Activated CD4-positive, alpha-beta T cell treated with anti-CD3 and anti-CD28 coated beads, Interleukin-2, amount 50 U/mL, for 16 hours (primary cell): ENCODE data around the gene CARF.
"Not testable (repeated sequence)": the region's sequence is repeated elsewhere in the genome, so short reads cannot be mapped to it uniquely, and the experiment has no call there.

ENCODE experiments used
- DNase-seq: peaks from one replicate; pipeline ENCODE4 v3.0.0-alpha.2; 2020

Gene CARF, protein sequence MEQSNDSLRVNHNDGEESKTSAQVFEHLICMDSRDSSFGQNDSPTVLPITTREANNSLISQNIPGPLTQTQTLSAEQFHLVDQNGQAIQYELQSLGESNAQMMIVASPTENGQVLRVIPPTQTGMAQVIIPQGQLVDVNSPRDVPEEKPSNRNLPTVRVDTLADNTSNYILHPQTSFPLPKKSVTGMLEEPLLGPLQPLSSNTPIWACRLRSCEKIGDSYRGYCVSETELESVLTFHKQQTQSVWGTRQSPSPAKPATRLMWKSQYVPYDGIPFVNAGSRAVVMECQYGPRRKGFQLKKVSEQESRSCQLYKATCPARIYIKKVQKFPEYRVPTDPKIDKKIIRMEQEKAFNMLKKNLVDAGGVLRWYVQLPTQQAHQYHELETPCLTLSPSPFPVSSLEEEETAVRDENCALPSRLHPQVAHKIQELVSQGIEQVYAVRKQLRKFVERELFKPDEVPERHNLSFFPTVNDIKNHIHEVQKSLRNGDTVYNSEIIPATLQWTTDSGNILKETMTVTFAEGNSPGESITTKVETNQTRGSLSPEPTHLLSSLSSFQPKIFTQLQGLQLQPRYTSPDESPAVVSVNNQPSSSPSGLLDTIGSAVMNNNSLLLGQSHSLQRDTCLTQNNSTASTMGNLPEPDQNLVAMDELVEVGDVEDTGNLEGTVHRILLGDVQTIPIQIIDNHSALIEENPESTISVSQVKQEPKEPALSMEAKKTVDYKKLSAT

DNA sequence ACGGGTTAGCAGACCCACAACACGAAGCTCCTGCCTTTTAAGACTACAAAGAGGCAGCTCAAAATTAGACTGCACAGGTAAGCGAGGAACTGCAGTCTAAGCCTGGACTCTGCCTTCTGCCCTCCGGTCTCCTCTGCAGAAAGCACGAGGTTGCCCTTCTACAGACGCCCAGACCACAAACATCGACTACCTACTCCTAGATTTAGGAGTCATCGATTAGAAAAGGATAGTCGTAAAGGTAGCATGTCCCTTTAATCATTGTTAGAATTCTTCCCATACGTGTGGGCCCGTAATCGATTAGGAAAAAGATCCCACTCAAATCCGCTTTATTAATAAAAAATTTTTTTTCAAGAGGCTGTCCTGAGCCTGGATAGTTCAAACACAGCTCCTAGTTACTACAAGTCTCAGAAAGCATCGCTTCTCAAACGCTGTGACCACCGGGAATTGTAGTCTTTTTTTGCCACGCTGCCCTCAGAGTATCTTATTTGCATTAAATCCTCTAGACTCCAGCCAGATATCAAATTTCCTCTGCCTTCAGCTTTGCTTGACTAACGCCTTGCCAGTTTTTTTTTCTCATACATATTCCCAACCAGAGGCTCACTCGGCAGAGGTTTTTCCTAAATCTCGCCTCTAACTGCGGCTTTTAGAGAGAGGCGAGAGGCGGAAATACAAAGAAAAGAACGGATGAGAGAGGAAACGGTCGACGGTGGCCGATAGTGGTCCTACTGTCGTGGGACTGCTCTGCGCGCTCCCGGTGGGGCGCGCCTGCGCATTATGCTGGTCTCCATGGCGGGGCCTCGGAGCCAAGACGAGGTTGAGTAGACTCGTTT lies at the start of gene CARF, which contains the start of gene WDR12:
CARF (plus strand) TSS at position 764 of the 830 bp plus-strand sequence. CDS start 29,628 bp downstream, outside the sequence.
WDR12 (minus strand) TSS at position 162 of the 830 bp plus-strand sequence. CDS start 197 bp downstream, outside the sequence.
- DNase-seq = peak; percentile 94

DNA sequence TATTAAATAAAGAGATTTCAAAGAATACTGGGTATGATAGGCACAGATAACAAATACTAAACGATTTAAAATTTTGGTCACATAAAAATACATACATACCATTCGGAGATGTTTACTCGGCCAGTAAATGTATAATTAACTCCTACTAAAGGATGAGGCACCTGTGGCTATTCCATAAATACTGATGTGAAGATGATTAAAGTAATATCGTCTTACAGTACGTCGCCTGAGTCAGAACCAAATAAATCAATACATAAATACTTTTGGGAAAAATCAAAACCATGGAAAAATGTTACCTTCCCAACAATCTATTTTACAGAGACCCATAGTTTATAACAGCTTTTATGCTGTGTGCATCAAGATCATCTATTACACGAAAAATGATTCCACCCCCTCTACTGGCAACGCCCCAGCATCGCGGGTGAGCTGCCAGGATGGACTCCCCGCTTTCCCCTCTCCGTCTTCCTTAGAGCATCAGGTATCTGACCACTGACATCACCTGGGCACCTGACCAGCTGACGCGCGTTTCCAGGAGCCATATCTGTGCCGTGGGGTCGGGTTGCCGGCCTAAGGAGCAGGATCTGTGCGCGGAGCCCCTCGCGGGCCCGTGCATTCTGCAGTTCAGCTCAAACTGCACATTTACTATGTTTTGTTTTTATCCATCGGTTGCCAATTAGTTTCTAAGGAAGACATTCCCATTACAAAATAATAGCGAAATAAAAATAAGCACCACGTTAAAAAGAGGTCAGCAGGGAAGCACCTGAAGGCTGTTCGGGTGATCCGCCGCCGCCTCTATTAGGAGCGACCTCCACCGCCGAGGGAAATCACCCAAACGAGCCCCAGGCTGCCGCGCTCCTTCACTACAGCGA lies 41.4 kb upstream of the CARF start:
- peak; percentile 74 for DNase-seq

DNA sequence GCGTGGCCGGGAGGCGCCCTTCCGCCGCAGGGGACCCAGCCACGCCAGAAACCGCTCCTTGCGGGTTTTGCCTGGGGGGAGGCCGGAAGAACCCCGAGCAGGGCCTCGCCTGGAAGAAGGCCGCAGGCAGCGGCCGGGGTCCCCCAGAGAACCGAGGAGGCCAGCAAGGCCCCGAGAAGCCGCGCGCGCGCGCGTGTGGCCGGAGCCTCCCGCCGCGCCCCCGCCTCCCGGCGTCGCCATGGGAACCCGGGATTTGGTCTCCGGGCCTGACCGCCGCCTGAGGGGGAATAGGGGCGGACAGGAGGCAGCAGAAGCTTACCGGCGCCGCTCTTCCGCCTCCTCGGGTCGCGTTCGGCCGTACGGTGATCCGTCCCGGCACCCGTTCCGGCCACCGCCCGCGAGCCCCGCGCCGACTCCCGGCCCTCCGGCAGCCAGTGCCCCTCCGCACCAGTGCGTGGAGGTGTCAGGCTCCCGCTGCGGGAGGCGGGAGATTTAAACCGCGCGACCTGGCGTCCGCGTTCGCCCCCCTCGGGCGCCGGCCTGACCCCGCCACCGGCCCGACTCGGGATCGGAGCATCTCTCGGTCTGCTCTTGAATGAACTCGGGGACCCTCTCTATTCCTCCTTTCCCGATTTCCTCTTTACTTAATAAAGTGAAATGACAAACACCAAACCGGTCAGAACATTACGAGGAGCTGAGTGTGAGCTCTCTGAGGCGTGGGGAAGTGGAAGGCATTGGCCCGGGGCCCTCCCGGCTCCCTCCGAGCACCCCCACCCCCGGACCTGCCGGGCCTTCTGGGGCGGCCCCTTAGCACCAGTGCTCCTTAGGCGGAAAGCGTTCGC lies 40.6 kb upstream of the CARF start, which contains the start of gene ICA1L:
ICA1L (minus strand) TSS at position 467 of the 842 bp plus-strand sequence. CDS start 42,757 bp downstream, outside the sequence.
- peak; percentile 61 for DNase-seq

DNA sequence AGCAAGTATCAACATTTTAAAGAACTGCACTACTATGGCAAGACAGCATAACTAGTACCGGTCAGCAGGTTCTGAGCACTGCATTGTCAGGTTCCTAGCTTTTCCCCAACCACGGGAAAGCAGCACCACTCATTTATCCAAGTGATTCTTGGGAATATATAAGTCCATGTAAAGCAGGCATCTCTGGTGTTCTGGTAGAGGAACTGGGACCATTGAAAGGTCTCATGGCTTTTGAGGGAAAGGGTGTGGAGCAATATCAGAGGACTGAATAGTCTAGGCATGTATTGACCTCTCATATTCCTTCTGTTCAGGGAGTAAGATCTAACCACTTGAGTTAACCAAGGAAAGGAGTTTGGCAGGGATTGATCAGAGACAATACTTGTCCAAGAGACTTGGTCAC lies 34.4 kb upstream of the CARF start:
- DNase-seq = no peak

DNA sequence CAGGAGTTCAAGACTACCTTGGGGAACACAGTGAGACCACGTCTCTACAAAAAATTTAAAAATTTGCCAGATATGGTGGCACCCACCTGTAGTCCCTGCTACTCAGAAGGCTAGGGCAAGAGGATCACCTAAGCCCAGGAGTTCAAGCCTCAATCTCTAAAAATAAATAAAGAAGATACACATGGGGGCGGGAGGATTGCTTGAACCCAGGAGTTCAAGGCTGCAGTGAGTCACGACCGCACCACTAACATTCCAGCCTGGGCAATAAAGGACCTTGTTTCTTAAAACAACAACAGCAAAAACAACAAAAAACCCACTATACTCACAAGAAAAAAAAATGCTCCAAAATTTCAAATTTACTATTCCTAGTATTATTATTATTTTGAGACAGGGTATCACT lies 30.5 kb upstream of the CARF start:
- DNase-seq = no peak

DNA sequence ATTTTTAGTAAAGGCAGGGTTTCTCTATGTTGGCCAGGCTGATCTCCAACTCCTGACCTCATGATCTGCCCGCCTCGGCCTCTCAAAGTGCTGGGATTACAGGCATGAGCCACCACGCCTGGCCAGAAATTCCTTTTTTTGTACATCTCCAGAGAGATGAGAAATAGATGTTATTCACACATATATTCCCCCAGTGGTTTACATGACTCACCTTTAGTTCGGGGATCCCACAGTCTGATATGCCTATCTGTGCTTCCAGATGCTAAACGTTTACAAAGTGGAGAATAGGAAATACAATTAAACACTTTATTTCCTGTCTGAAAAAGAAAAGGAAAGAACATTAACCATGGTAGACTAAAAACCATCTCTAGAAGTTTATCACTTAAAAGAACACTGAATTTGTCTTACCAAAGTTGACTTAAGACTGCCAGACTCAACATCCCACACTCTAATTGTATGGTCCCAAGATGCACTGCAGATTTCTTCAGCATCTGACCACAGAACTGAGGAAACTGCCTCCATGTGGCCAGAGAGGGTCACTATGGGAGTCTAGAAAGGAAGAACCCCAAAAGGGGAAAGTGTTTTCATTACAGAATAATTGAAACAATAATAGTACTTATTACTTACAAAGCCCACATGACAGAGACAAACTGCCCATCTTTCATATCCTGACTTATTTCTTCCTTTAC lies 27.9 kb upstream of the CARF start:
- no peak for DNase-seq

DNA sequence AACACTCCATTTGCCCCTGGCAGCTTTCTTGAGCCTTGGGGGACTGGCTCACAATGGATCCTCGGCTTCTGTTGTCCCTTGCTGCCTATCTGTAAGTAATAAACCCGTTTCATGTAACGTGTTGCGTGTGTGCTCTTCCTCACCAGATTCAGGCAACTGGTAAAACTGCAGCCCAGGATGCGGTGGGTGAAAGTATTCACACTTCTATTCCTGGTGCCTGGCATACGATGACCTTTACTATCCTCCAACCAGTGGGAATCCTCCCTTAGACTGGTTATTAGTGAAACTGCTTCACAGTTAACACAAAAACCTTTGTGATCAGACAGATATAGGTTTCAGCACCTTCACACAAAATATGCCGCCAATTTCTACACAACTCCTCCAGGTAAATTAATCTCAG lies 26.9 kb upstream of the CARF start:
- no peak for DNase-seq

DNA sequence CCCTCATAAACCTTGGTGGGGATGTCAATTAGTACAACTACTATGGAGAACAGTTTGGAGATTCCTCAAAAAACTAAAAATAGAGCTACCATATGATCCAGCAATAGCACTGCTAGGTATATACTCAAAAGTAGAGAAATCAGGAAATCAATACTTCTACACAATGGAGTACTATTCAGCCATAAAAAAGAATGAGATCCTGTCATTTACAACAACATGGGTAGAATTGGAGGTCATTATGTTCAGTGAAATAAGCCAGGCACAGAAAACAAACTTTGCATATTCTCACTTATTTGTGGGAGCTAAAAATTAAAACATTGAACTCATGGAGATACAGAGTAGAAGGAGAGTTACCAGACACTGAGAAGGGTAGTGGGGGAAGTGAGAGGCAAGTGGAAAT lies 6.6 kb upstream of the CARF start:
- not testable (repeated sequence) for DNase-seq

DNA sequence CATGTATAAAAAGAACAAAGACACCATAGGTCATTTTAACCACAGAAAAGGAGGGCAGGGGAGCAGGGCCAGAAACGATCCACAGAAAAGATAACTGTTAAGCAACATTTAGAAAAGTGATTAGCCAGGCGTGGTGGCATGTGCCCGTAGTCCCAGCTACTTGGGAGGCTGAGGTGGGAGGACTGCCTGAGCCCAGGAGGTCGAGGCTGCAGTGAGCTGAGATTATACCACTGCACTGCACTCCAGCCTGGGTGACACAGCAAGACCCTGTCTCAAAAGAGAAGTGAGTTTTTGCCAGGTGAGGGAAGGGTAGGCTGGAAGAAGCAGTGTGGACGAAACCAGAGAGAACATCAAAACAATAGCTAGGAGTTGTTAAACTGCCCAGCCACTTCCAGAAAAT lies 3.9 kb upstream of the CARF start:
- no peak for DNase-seq

DNA sequence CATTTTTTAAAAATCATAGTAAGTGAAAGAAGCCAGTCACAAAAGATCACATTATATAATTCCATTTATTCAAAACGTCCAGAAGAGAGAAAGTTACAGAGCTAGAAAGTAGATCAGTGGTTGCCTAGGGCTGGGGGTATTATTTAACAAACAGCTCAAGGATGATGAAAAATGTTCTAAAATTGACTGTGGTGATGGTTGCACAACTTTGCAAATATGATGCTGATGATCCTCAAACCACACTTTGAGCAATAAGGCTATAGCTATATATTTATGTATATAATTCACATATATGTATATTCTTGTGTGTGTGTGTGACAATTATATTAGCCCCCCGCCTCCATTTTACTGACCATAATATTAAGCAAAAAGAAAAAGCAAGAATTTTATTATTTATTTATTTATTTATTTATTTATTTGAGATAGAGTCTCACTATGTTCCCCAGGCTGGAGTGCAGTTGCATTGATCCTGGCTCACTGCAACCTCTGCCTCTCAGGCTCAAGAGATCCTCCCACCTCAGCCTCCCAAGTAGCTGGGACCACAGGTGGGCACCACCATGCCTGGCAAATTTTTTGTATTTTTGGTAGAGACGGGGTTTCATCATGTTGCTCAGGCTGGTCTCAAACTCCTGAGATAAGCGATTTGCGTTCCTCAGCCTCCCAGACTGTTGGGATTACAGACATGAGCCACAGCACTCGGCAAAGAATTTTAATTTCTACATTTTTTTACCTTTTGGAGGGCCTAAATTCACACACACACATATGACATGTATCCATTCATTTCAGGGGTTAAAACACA lies 2.5 kb upstream of the CARF start:
- no peak for DNase-seq

DNA sequence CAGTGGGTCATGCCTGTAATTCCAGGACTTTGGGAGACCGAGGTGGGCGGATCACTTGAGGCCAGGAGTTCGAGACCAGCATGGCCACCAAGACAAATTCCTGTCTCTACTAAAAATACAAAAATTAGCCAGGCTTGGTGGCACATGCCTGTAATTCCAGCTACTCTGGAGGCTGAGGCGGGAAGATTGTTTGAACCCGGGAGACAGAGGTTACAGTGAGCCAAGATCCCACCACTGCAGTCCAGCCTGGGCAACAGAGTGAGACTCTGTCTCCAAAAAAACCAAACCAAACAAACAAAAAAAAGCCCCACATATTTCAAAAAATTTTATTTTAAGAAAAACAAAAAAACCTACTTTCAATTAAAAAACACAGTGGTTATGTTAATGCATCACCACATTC lies 1.8 kb upstream of the CARF start:
- not testable (repeated sequence) for DNase-seq

DNA sequence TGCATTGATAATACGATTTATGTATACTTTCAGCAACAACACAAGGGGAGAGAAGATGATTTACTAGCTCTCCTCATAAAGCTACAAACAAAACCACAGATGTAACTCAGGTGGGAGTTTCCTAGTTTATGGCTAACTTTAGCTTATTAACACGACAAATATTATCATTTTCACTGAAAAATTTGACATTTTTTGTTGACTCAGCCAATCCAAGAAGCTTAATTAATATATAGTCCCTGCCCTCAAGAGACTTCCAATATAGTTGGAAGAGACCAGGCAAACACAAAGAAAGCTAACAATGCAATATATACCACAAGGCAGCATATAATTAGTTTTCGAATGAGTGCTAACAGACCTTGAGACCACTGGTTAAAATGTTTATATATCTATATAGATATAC lies 1.4 kb upstream of the CARF start:
- DNase-seq = no peak

DNA sequence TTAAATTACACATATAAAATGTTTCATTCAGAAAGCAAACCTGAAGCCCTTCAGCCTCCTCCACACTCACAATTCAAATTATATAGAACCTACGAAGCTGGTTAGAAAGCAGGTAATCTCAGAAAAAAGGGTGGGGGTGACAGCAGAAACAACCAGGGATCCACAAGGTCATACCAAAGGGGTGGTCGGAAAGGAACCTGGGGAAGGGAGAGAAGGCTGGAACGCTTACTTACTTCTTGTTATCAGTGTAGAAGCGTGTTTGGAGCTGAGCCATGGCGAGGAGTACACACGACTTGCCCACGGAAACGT lies 918 bp upstream of the CARF start:
- DNase-seq = no peak

DNA sequence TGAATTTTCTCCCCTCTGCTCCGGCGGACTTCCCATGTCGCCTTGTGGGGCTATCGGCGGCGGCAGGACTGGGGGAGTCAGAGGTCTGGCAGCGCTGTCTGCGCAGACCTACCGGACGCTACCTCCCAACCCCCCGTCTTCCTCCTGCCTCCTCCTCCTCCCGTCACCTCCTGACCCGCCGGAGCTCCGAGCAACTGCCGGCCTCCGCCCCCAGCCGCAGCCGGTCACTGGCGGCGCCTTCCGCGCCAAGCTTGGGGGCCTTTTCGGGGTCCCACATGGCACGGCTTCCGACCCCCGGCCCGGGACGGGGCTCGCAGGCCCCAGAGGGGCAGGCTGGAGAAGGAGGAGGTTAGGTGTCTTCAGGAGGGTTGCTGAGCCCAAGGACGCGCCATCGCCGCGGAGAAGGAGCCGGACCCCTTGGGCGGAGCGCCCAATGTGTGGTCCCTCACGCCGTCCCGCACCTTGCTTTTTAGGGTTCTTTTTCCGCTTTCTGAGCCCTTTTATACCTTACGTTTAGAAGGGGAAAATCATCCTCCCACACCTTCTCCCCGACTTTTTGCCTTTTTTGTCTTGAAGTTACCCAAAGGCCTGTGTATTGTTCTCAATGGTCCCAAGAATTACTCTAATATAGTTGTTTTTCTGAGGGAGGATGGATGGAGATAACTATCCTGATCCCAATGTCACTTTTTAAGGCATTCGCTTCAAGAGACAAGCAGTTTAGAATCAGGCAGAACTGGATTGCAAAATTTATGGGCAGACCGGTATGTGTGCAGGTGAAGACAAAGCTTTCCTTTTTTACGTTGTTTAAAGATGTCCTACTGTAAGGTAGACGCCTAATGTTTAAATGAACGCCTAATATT lies 497 bp downstream of the CARF start:
- DNase-seq = not testable (repeated sequence)

DNA sequence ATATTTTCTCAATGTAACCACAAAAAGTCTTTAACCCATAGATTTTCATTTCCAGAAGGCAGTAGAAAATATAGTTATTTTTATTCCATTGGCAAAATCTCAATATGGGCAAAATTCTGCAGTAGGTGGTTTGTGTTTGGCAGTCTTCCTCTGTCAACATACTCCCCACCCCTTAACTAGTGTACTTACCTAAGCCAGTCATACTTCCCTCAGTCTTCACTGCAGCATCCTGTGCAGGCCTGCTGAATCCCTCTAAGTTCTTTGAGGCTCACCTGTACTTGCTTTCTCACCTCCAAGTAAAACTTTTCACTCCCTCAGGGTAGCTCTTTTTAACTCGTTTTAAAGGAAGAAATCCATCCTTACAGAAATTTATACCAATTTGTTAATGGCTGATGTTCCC lies 6.8 kb downstream of the CARF start:
- DNase-seq = no peak

DNA sequence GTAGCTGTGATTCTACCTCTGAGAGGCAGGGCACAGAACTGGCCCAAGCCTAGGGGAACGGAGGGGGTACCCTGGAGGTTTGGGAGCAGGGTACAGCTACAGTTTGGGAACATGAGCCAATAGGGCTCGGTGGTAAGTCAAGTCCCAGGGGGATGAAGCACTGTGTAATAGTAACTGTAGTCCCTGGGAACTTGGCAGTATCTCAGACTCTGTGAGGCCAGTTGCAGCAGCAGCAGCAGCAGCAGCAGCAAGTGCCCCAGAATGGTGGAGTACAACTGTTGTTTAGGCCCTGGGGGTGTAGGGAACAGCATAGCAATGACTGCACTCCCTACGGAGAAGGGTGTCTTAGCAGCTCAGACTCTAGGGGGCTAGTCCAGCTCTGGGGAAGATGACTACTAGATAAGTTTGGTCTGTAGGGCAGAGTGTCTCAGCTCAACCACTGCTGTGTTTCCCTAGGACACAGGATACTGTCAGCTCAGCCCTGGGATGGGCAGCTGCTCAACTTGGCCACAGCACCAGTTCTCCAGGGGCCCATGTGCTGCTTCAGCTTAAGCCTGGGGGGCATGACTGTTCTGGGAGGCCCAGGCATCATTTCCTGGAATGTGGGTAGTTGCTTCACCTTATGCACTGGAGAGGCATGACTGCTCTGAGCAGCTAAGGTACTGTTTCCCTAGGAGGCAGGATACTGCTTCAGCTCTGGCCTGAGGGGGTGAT lies 20.5 kb downstream of the CARF start:
- DNase-seq = no peak

DNA sequence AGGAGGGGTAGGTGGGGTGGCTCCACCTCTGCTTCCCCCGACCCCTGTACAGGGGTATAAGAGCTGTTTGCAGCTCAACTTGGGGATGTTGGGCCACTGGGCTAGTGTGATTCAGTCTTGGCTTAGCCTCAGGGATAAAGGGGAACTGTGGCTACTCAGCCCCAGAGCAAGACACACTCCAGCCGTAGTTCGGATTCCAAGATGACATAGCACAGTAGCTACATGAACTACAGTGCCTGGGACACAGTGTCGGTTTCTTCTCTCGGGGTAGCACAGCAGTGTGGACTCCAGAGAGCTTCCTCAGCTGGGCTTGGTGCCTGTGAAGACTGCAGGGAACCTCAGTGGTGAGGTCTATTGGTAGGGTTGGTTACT lies 21.1 kb downstream of the CARF start:
- no peak for DNase-seq

DNA sequence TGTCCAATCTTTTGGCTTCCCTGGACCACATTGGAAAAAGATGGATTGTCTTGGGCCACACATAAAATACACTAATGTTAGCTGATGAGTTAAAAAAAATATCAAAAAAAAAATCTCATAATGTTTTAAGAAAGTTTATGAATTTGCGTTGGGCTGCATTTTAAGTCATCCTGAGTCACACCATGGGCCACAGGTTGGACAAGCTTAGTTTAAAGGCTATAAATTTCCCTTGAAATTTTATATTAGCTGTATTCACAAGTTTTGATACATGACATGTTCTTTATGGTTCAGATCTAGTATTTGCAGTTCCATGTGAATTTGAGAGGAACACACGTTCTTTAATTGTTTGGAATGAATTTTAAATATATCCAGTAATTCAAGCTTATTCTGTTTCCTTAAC lies 21.9 kb downstream of the CARF start:
- no peak for DNase-seq
